Fibroblast of lung (primary cell): ENCODE measurements around the gene RASGEF1B.

ENCODE experiments used
- EZH2 ChIP-seq: IDR thresholded peaks from 2 replicates; pipeline ENCODE4 v1.5.1; 2012; ENCODE audit warnings: low read length, control low read depth, mild to moderate bottlenecking; ENCODE audit errors: missing control alignments
- TF ChIP-seq, protein P1 (sequence below), 2 donors: IDR thresholded peaks in 1 of 2; conservative IDR thresholded peaks in 1 of 2; 1 replicate in 1 of 2; 2 replicates in 1 of 2; pipeline ENCODE4 v1.5.1; 2011 to 2012; ENCODE audit warnings: low read length in 2 of 2, control low read depth in 1 of 2, inconsistent platforms in 1 of 2, low read depth in 1 of 2, mild to moderate bottlenecking in 1 of 2

DNA sequence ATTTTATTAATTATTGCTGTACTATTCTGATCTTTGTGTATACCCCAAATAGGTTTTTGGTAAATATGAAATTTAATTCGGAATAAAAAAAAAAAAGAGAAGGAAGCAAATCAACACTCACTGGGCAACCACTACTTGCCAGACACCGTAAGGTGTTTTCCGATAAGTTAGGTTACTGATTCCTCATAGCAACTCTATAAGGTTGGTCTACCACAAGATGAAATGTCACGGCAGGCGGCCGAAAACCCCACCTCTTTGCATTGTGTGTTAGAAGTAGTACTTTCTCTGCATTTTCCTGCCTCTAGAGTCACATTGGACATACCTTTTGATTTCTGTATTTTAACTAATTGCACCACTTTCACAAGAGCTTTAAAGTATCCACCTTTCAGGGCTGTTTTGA lies 44.5 kb upstream of the RASGEF1B start:
- TF ChIP-seq, protein P1, sequence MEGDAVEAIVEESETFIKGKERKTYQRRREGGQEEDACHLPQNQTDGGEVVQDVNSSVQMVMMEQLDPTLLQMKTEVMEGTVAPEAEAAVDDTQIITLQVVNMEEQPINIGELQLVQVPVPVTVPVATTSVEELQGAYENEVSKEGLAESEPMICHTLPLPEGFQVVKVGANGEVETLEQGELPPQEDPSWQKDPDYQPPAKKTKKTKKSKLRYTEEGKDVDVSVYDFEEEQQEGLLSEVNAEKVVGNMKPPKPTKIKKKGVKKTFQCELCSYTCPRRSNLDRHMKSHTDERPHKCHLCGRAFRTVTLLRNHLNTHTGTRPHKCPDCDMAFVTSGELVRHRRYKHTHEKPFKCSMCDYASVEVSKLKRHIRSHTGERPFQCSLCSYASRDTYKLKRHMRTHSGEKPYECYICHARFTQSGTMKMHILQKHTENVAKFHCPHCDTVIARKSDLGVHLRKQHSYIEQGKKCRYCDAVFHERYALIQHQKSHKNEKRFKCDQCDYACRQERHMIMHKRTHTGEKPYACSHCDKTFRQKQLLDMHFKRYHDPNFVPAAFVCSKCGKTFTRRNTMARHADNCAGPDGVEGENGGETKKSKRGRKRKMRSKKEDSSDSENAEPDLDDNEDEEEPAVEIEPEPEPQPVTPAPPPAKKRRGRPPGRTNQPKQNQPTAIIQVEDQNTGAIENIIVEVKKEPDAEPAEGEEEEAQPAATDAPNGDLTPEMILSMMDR (conservative IDR thresholded peaks at IDR 0.05 in 1 of 2, IDR thresholded peaks at IDR 0.05 in 1 of 2; ENCODE audit: low read depth in 1 of 2, low read length in 2 of 2): no peak
- TF ChIP-seq EZH2: no peak
